Activated CD4-positive, alpha-beta T cell treated with anti-CD3 and anti-CD28 coated beads for 36 hours (primary cell): ENCODE measurements around the gene B4GALNT4. TPM values are rescaled to one million over a fixed set of nuclear protein-coding genes. Genes with fewer than 3 reads are reported as not detected.
A peak's percentile ranks its signal among the peaks of the same experiment; 100 is the strongest.

Experiments
- ATAC-seq: fragments of 200-7000 bp; cut with Tn5 transposase; one replicate; pipeline ENCODE4 v1.10.0; 2021; ENCODE audit warnings: mild to moderate bottlenecking, moderate library complexity
- CTCF ChIA-PET: fragments of 350-600 bp; sonication (Branson Sonifier 250); formaldehyde crosslinking; loops from one replicate; lab custom pipeline; 2021; ENCODE audit warnings: antibody characterized with exemption; lab: Charles Lee
- POLR2A ChIA-PET: fragments of 350-600 bp; sonication (Branson Sonifier 250); formaldehyde crosslinking; loops from one replicate; lab custom pipeline; 2021; ENCODE audit warnings: antibody characterized with exemption, inconsistent platforms; lab: Charles Lee
- DNase-seq: peaks from one replicate; pipeline ENCODE4 v3.0.0-alpha.2; 2020
- H3K27ac Mint-ChIP-seq: one replicate; pipeline ENCODE4 v1.8.0; 2021; ENCODE audit warnings: mixed read lengths
- H3K27me3 Mint-ChIP-seq: one replicate; pipeline ENCODE4 v1.8.0; 2021; ENCODE audit warnings: mixed read lengths
- H3K36me3 Mint-ChIP-seq: one replicate; pipeline ENCODE4 v1.8.0; 2021; ENCODE audit warnings: low read depth, mixed read lengths
- H3K4me1 Mint-ChIP-seq: one replicate; pipeline ENCODE4 v1.8.0; 2021; ENCODE audit warnings: mixed read lengths
- H3K4me3 Mint-ChIP-seq: one replicate; pipeline ENCODE4 v1.8.0; 2021; ENCODE audit warnings: mild to moderate bottlenecking, moderate library complexity, mixed read lengths
- H3K9me3 Mint-ChIP-seq: one replicate; pipeline ENCODE4 v1.8.0; 2021; ENCODE audit warnings: low read depth, mixed read lengths
- intact Hi-C, 2 experiments: fragments of 100-400 bp; cut with DNase I in 1 of 2; cut with micrococcal nuclease in 1 of 2; formaldehyde crosslinking; loops; one replicate each; pipeline versions ENCODE4 v1.14.2 to v1.15.1; 2022 to 2024; cut with DNase I, micrococcal nuclease
- total RNA-seq, 2 experiments: library from RNA; stranded (reverse); gene quantifications; one replicate each; pipeline ENCODE4 v1.2.3, GENCODE V29; 2021

Gene B4GALNT4
- total RNA-seq, 2 experiments from 2014 or later = 3.8 to 6.6 TPM

GRCh38 chr11:371716-372590 is 2.7 kb downstream of the B4GALNT4 start:
- peaks cover 10% of the 10 kb centered on the region for H3K4me1 Mint-ChIP-seq
- no peak overlapping the region for H3K27ac Mint-ChIP-seq
- no peaks in the 10 kb centered on the region for H3K36me3 Mint-ChIP-seq
- peaks cover 17% of the 10 kb centered on the region for H3K27me3 Mint-ChIP-seq
- ChIA-PET POLR2A (no interaction called here), CTCF (interaction anchor here (1.0 to 1.4 kb wide), 3 partner anchors 17 to 169 kb away, joined by 3 to 5 read pairs (median 3); no protein-coding TSS in a partner anchor)
- H3K4me3 Mint-ChIP-seq = no peak overlapping the region
- no peaks in the 10 kb centered on the region for H3K9me3 Mint-ChIP-seq
- DNase-seq = peak; percentile 38
- intact Hi-C loops = no loop called here
- no peak for ATAC-seq

GRCh38 chr11:372809-373715 is 3.8 kb downstream of the B4GALNT4 start:
- no peak for ATAC-seq
- Mint-ChIP-seq H3K36me3 (no peaks in the 10 kb centered on the region), H3K9me3 (no peaks in the 10 kb centered on the region), H3K27ac (no peak overlapping the region), H3K27me3 (peaks cover 8% of the 10 kb centered on the region), H3K4me1 (peaks cover 7% of the 10 kb centered on the region), H3K4me3 (no peak overlapping the region)
- intact Hi-C loops = no loop called here
- CTCF ChIA-PET = no interaction called here
- POLR2A ChIA-PET = no interaction called here
- DNase-seq = no peak

GRCh38 chr11:373716-374551 is 4.6 kb downstream of the B4GALNT4 start:
- POLR2A ChIA-PET = no interaction called here
- H3K27ac Mint-ChIP-seq = no peak overlapping the region
- intact Hi-C loops = no loop called here

GRCh38 chr11:375065-376025 is 6.0 kb downstream of the B4GALNT4 start:
- ATAC-seq = no peak
- no peak overlapping the region for H3K27ac Mint-ChIP-seq
- H3K27me3 Mint-ChIP-seq = peaks cover 4% of the 10 kb centered on the region
- no peak overlapping the region for H3K4me3 Mint-ChIP-seq
- intact Hi-C loops = no loop called here
- DNase-seq = no peak
- no peaks in the 10 kb centered on the region for H3K36me3 Mint-ChIP-seq
- CTCF ChIA-PET = no interaction called here
- POLR2A ChIA-PET = no interaction called here
- H3K4me1 Mint-ChIP-seq = no peaks in the 10 kb centered on the region
- no peaks in the 10 kb centered on the region for H3K9me3 Mint-ChIP-seq

More at GRCh38 chr11:373716-374551, 4.6 kb downstream of the B4GALNT4 start:
- CTCF ChIA-PET = no interaction called here
- Mint-ChIP-seq H3K9me3 (no peaks in the 10 kb centered on the region), H3K4me1 (peaks cover 2% of the 10 kb centered on the region), H3K36me3 (no peaks in the 10 kb centered on the region), H3K27me3 (peaks cover 5% of the 10 kb centered on the region), H3K4me3 (no peak overlapping the region)
- ATAC-seq (no peak), DNase-seq (no peak)

- intact Hi-C loops = no loop called here
- H3K36me3 Mint-ChIP-seq = no peaks in the 10 kb centered on the region
- ATAC-seq (no peak), DNase-seq (no peak)
- no peaks in the 10 kb centered on the region for H3K4me1 Mint-ChIP-seq
- ChIA-PET POLR2A (no interaction called here), CTCF (no interaction called here)
- peaks cover 3% of the 10 kb centered on the region for H3K27me3 Mint-ChIP-seq
- no peak overlapping the region for H3K4me3 Mint-ChIP-seq
- no peak overlapping the region for H3K27ac Mint-ChIP-seq
- no peaks in the 10 kb centered on the region for H3K9me3 Mint-ChIP-seq
Measured at GRCh38 chr11:376531-377173, 7.4 kb downstream of the B4GALNT4 start.

GRCh38 chr11:377174-377865 is 8.0 kb downstream of the B4GALNT4 start:
- ChIA-PET CTCF (interaction anchor here (0.5 kb wide), 1 partner anchor 269 kb away, joined by 3 read pairs; no protein-coding TSS in a partner anchor), POLR2A (no interaction called here)
- DNase-seq (no peak), ATAC-seq (no peak)
- Mint-ChIP-seq H3K27me3 (peaks cover 3% of the 10 kb centered on the region), H3K4me1 (no peaks in the 10 kb centered on the region), H3K9me3 (no peaks in the 10 kb centered on the region), H3K4me3 (no peak overlapping the region), H3K36me3 (no peaks in the 10 kb centered on the region), H3K27ac (no peak overlapping the region)
- intact Hi-C loops = no loop called here

- CTCF ChIA-PET = no interaction called here
- no peaks in the 10 kb centered on the region for H3K4me1 Mint-ChIP-seq
- H3K27me3 Mint-ChIP-seq = peaks cover 3% of the 10 kb centered on the region
- no peak overlapping the region for H3K4me3 Mint-ChIP-seq
- DNase-seq (no peak), ATAC-seq (no peak)
- H3K36me3 Mint-ChIP-seq = no peaks in the 10 kb centered on the region
- H3K9me3 Mint-ChIP-seq = no peaks in the 10 kb centered on the region
- intact Hi-C loops = no loop called here
- POLR2A ChIA-PET = no interaction called here
- no peak overlapping the region for H3K27ac Mint-ChIP-seq
Measured at GRCh38 chr11:377883-378500, 8.7 kb downstream of the B4GALNT4 start.

GRCh38 chr11:379205-380094 is 10.2 kb downstream of the B4GALNT4 start:
- intact Hi-C loops = no loop called here
- ChIA-PET POLR2A (no interaction called here), CTCF (interaction anchor here (0.7 kb wide), 1 partner anchor 17 kb away, joined by 3 read pairs; no protein-coding TSS in a partner anchor)
- H3K27me3 Mint-ChIP-seq = peaks cover 5% of the 10 kb centered on the region
- H3K4me1 Mint-ChIP-seq = no peaks in the 10 kb centered on the region
- no peak for ATAC-seq
- H3K4me3 Mint-ChIP-seq = no peak overlapping the region
- DNase-seq = no peak
- H3K27ac Mint-ChIP-seq = no peak overlapping the region
- H3K9me3 Mint-ChIP-seq = no peaks in the 10 kb centered on the region
- H3K36me3 Mint-ChIP-seq = no peaks in the 10 kb centered on the region

- H3K9me3 Mint-ChIP-seq = no peaks in the 10 kb centered on the region
- ChIA-PET CTCF (interaction anchor here (0.7 kb wide), 1 partner anchor 17 kb away, joined by 3 read pairs; no protein-coding TSS in a partner anchor), POLR2A (no interaction called here)
- H3K27me3 Mint-ChIP-seq = peaks cover 5% of the 10 kb centered on the region
- intact Hi-C loops = no loop called here
- H3K4me3 Mint-ChIP-seq = no peak overlapping the region
- ATAC-seq (no peak), DNase-seq (no peak)
- no peaks in the 10 kb centered on the region for H3K36me3 Mint-ChIP-seq
- H3K4me1 Mint-ChIP-seq = no peaks in the 10 kb centered on the region
- no peak overlapping the region for H3K27ac Mint-ChIP-seq
Measured at GRCh38 chr11:380095-380480, 10.8 kb downstream of the B4GALNT4 start.
